ENCODE data around the gene ERC2. TPM values are rescaled to one million over a fixed set of nuclear protein-coding genes. Genes with fewer than 3 reads are reported as not detected.

The ERC2 gene
- total and polyA plus RNA-seq, 9 donors, result 1.2 to 9.4 (median 5.4) TPM

GRCh38 chr3:56113908-56114307 lies 354.4 kb downstream of the ERC2 start:
- Histone ChIP-seq H3K4me3 (no peak overlapping the region), H3K9me3 (no peaks in the 10 kb centered on the region), H3K36me3 (no peaks in the 10 kb centered on the region), H3K4me1 (ENCODE audit: insufficient read depth) (peaks cover 3% of the 10 kb centered on the region), H3K27me3 (no peaks in the 10 kb centered on the region), H3K27ac (no peak overlapping the region)
- TF ChIP-seq CTCF (IDR thresholded peaks at IDR 0.05) (no peak), POLR2A (IDR thresholded peaks at IDR 0.05) (no peak), EP300 (IDR thresholded peaks at IDR 0.05) (no peak)
- DNase-seq, result no peak
- 94 to 97% (median 96%) methylated on average over 2 of the region's 2 CpGs for WGBS, 3 donors
- intact Hi-C loops (cut with DNase I), result no loop called here

- intact Hi-C loops (cut with DNase I), result no loop called here
- no peak overlapping the region for H3K27ac ChIP-seq
- no peaks in the 10 kb centered on the region for H3K27me3 ChIP-seq
- H3K4me1 ChIP-seq (ENCODE audit: insufficient read depth), result peaks cover 3% of the 10 kb centered on the region
- whole genome bisulfite sequencing, 3 donors, result 87 to 98% (median 97%) methylated on average over 1 of the region's 1 CpG
- no peaks in the 10 kb centered on the region for H3K36me3 ChIP-seq
- H3K9me3 ChIP-seq, result no peaks in the 10 kb centered on the region
- DNase-seq, result no peak
- TF ChIP-seq POLR2A (IDR thresholded peaks at IDR 0.05), result no peak
- H3K4me3 ChIP-seq, result no peak overlapping the region
Measured at GRCh38 chr3:56113231-56113630, 355.0 kb downstream of the ERC2 start.

- Histone ChIP-seq H3K27ac (no peak overlapping the region), H3K36me3 (no peaks in the 10 kb centered on the region), H3K4me3 (no peak overlapping the region), H3K4me1 (ENCODE audit: insufficient read depth) (peaks cover 3% of the 10 kb centered on the region), H3K27me3 (no peaks in the 10 kb centered on the region), H3K9me3 (no peaks in the 10 kb centered on the region)
- intact Hi-C loops (cut with DNase I), result no loop called here
- WGBS, 3 donors, result 11 to 22% (median 17%) methylated on average over 3 of the region's 3 CpGs
- DNase-seq, result no peak
- TF ChIP-seq EP300 (IDR thresholded peaks at IDR 0.05), result no peak
- no peak for TF ChIP-seq POLR2A (IDR thresholded peaks at IDR 0.05)
- TF ChIP-seq CTCF (IDR thresholded peaks at IDR 0.05), result no peak
Measured at GRCh38 chr3:56111606-56112304, 356.5 kb downstream of the ERC2 start.

DNA sequence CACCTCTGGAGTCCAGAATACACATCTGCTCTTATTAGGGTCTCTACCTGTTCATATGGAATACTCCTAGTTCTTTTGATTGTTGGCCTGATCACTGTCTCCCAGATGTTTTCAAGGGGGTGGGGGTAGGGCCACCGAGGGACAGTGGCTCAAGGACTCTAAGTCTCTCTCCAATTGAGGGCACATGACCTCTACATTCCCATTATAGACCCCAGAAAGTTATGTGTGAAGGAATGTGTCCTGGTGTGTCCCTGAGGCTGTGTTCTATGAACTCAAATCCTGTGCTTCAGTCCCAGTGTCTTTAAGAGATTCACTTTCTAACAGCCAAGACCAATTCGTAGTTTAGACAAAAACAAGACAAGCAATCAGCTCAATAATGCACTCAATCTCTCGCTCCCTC lies 357.4 kb downstream of the ERC2 start:
- WGBS, 3 donors, result 42 to 62% (median 51%) methylated on average over 3 of the region's 3 CpGs
- intact Hi-C loops (cut with DNase I), result no loop called here
- TF ChIP-seq CTCF (IDR thresholded peaks at IDR 0.05) (no peak), EP300 (IDR thresholded peaks at IDR 0.05) (no peak), POLR2A (IDR thresholded peaks at IDR 0.05) (no peak)
- Histone ChIP-seq H3K9me3 (no peaks in the 10 kb centered on the region), H3K27ac (no peak overlapping the region), H3K4me3 (no peak overlapping the region), H3K27me3 (no peaks in the 10 kb centered on the region), H3K36me3 (no peaks in the 10 kb centered on the region), H3K4me1 (ENCODE audit: insufficient read depth) (peaks cover 3% of the 10 kb centered on the region)
- DNase-seq, result no peak

- Histone ChIP-seq H3K27me3 (no peaks in the 10 kb centered on the region), H3K9me3 (no peaks in the 10 kb centered on the region), H3K36me3 (no peaks in the 10 kb centered on the region), H3K4me3 (no peak overlapping the region), H3K27ac (no peak overlapping the region), H3K4me1 (ENCODE audit: insufficient read depth) (peaks cover 3% of the 10 kb centered on the region)
- no peak for DNase-seq
- intact Hi-C loops (cut with DNase I), result no loop called here
- no peak for TF ChIP-seq POLR2A (IDR thresholded peaks at IDR 0.05)
Measured at GRCh38 chr3:56107157-56107556, 361.1 kb downstream of the ERC2 start.

All from ovary (tissue), 9 donors.